GM19328 (cell line): ENCODE measurements around the gene SHANK2.
"Not testable (repeated sequence)": the region's sequence is repeated elsewhere in the genome, so short reads cannot be mapped to it uniquely, and the experiment has no call there.

ENCODE experiments used
- ATAC-seq: cut with Tn5 transposase; IDR thresholded peaks from one replicate; pipeline ENCODE4 v1.9.1; 2021; ENCODE audit warnings: mild to moderate bottlenecking, moderate library complexity; ENCODE audit not compliant: unreplicated experiment

SHANK2 gene

DNA sequence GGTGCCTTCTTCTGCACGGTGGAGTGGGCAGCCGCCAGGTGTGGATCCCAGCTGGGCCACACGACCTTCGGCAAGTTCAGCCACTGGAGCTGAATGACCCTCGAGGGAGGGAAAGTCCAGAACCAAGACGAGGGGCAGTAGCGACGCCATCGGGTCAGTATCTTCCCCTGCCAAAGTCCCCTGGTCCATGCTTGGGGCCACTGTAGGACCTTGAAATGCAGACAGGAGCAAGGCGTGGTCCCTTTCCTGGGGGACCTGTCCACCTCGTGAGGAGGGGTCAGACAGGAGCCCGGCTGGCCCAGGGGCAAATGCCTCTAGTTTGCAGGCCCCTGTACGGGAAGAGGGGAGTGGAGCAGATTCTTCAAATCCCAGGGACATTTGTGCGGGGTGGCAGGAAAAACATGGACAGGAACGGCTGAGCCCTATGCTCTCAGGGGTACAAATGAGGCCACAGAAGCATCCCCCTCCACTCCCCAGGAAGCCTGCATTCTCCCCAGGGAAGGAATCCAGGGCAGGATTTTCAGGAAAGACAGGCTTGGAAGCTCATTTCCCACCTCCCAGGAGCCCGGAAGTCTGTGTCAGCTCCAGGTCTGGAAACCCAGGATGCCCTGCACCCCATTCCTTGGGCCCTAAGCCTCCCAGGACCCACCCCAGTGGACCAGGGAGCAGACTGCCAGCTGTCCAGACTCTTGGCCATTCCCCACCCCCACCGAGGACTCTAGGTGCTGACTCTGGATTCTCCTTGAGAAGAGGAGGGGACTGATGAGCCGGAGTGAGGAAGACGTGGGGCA lies 6.6 kb downstream of the SHANK2 start:
- no peak for ATAC-seq

- no peak for ATAC-seq
Observed at GRCh38 chr11:71244116-71244810, 8.1 kb downstream of the SHANK2 start.

- ATAC-seq: no peak
Observed at GRCh38 chr11:71242391-71242790, 10.0 kb downstream of the SHANK2 start.

GRCh38 chr11:71241721-71242259 lies 10.6 kb downstream of the SHANK2 start:
- no peak for ATAC-seq

DNA sequence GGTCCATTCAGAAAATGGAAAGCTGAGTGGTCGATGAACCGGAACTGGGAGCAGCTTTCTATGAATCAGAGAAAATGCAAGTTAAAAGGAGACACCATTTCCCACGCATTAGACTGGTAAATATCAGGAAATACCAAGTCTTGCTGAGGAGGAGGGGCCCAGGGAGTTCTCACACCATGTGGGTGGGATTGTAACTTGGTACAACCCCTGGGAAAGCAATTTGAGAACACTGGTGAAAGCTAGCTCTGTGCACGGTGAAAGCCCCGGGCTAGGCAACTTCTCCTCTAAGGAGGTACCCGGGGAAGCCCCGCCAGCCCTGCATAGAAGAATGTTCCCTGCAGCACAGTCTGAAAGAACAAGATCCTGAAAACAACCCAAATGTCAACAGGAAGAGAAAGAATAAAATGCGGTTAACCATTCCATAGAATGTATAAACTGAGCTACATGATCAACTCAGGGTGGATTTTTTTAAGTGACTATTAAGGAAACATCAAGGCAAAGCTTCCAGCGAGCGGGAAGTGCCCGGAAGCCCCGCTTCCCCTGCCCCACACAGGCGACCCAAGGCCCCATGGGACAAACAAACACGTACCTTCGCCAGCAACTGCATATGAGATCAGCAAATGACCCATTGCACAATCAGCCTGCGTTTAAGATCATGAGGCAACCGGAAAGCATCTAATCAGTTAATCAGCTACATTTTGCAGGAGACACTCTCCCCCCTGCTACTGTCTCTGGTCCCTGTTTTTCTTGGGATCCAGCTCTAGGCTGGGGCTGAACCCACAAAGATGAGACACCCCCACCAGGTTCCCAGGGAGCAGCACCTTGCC lies 11.3 kb downstream of the SHANK2 start:
- no peak for ATAC-seq

DNA sequence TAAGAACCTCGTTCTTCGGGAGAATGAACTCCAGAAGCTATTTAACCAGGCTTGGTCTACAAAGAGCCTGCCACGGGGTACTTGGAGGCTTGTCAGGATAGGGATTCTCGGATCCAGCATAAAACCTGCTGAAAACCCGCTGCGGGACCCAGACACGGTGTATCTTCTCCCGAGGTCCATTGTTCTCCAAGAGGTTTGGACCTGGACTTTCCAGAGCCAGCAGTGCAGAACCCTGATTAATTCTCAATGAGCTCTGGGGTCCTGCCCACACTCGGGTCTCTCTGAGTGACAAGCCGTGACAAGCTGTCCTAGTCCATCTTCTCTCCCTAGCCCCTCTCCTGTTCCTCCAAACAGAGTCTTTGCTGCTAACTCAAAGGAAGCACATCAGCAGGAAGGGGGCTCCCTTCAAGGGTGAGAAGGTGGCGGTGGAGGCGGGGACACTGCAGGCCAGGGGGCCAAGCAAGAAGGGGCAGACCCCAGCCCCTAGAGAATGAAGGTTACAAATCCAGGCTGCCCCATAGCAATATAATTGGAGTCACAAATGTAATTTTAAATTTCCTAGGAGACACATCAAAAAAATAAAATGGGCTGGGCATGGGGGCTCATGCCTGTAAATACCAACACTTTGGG lies 12.2 kb downstream of the SHANK2 start:
- ATAC-seq: no peak

DNA sequence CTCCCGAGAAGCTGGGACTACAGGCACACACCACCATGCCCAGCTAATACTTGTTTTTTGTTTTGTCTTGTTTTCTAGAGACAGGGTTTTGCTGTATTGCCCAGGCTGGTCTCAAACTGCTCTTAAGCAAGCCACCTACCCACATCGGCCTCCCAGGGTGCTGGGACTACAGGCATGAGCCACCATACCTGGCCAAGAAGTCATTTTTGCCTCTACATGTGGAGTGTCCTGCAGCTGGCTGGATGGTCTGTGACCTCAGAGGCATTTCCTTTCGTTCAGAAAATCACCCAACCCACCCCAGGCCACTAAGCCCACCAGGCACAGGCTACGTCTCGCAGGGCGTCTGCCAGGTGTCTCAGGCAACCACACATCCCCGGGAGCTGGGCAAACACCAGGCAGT lies 12.8 kb downstream of the SHANK2 start:
- ATAC-seq: no peak

- no peak for ATAC-seq
Observed at GRCh38 chr11:71238941-71239340, 13.4 kb downstream of the SHANK2 start.

GRCh38 chr11:71238285-71238875 lies 14.0 kb downstream of the SHANK2 start:
- ATAC-seq: no peak

GRCh38 chr11:71237853-71238252 lies 14.5 kb downstream of the SHANK2 start:
- no peak for ATAC-seq

DNA sequence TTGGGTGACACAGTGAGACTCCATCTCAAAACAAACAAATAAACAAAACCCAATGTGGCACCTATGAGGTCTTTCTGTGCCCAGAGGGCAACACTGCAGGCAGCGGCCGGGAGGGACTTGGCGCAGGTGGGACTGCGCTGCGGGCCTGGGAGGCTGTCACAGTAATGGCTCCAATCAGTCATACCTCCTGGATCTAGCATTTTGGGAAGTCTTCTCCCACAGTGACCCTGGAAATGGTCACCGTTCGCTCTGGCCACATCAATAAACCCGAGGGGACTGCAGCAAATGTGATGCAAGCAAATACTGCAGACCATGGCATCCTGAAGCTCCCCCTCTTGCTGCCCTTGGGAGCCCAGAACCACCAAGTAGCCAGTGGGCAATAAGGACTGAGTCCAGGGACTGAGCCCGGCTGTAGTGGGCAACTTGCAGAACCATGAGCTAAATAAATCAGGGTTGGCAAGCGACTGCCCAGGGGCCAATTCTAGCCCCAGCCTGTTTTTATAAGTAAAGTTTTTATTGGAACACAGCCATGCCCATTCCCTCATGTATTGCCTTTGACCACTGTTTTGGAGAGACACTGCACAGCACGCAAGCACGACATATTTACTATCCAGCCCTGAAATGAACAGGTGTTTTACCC lies 15.4 kb downstream of the SHANK2 start:
- no peak for ATAC-seq

DNA sequence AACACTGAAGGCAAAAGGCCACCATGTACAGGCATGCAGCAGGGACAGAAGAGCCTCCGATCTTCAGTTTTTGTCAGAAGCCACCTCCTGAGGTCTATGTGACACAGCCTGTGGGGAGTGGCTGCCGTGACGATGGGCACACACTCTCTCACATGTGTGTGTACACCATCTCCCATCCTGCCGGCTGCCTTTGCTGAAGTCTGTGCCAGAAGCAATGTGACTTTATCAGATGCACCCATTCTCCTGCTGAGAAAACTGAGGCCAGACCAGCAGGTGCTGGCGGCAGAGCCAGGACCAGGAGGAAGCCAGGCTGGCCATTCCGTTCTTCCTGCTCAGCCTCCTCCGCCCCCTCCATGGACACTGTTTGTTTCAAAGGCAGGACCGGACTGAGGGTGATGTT lies 16.7 kb downstream of the SHANK2 start:
- no peak for ATAC-seq

DNA sequence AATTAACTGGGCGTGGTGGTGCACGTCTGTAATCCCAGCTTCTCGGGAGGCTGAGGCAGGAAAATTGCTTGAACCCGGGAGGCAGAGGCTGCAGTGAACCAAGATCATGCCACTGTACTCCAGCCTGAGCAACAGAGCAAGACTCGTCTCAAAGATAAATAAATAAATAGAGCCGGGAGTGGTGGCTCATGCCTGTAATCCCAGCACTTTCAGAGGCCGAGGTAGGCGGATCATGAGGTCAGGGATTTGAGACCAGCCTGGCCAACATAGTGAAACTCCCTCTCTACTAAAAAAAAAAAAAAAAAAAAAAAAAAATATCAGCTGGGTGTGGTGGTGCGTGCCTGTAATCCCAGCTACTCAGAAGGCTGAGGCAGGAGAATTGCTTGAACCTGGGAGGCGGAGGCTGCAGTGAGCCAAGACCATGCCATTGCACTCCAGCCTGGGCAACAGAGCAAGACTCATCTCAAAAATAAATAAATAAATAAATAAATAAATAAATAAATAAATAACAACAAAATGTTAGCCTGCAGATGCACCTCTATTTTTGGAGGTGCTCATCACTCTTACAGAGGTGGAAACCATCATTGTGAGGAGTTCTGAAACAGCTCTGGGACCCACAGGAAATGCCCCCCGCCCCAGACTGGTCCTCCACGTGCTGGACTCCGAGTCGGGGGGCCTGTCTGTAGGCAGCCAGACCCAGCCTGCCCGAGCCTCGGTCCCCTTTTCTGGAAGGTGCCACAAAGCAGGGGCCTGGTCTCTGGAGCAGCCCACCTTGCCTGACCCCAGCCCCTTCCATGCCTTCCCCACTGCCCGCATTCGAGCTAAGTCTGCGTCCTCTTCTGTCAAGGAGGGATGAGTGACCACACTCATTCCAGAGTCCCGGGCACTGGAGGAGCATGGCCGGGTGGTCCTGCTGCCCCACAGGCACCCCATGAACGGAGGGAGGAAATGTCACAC lies 18.2 kb downstream of the SHANK2 start:
- ATAC-seq: not testable (repeated sequence)

- ATAC-seq: no peak
Observed at GRCh38 chr11:71232364-71232763, 20.0 kb downstream of the SHANK2 start.

DNA sequence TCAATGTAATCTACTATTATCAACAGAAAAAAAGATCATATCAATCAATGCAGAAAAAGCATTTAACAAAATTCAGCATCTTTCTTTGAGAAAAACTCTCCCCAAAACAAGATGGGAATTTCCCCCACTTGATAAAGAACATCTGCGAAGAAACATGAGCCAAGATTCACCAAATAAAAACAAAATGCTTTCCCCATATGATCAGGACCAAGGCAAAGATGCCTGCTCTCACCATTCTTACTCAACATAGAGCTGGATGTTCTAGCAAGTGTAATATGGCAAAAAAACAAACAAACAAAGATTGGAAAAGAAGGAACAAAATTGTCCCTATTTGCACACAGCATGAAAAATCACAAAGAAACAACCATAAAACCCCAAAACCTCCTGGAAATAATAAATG lies 23.4 kb downstream of the SHANK2 start:
- no peak for ATAC-seq

GRCh38 chr11:71227058-71227659 lies 25.2 kb downstream of the SHANK2 start:
- no peak for ATAC-seq

- ATAC-seq: no peak
Observed at GRCh38 chr11:71223671-71224660, 28.4 kb downstream of the SHANK2 start.
